IMR-90 (cell line): Measurements from ENCODE around the gene DHRS12. TPM values are rescaled to one million over a fixed set of nuclear protein-coding genes. Genes with fewer than 3 reads are reported as not detected.

Source experiments
- ATAC-seq: fragments of 200-7000 bp; cut with Tn5 transposase; 2 replicates; pipeline ENCODE4 v1.9.1; 2020; ENCODE audit warnings: low read depth, mild to moderate bottlenecking, moderate library complexity
- BruUV-seq: library from RNA; stranded (reverse); fragments of 400-500 nt; replicated peaks from 2 replicates; lab custom pipeline; 2021; lab: Mats Ljungman, UMichigan
- CTCF ChIA-PET: fragments of 300-600 bp; formaldehyde crosslinking; extraction: SDS; loops from one replicate; lab custom pipeline; 2021; ENCODE audit warnings: antibody characterized with exemption; lab: Yijun Ruan, JAX
- POLR2A ChIA-PET: fragments of 300-600 bp; sonication (Branson Sonifier 250); formaldehyde crosslinking; loops from one replicate; lab custom pipeline; 2022; ENCODE audit warnings: antibody characterized with exemption; ENCODE audit not compliant: unreplicated experiment; lab: Charles Lee
- DNase-seq: peaks from one replicate; pipeline ENCODE4 v3.0.0; 2013
- H2AFZ ChIP-seq: replicated peaks from 2 replicates; pipeline ENCODE3; 2013; ENCODE audit warnings: low read length, mild to moderate bottlenecking; ENCODE audit not compliant: poor library complexity
- H2AK5ac ChIP-seq: 2 replicates; pipeline ENCODE4 v1.6.1; 2013; ENCODE audit warnings: low read depth, low read length, inconsistent platforms
- H2AK9ac ChIP-seq: replicated peaks from 2 replicates; pipeline ENCODE3; 2013; ENCODE audit warnings: mild to moderate bottlenecking, low read depth, low read length, moderate library complexity; ENCODE audit not compliant: poor library complexity
- H2BK120ac ChIP-seq: 2 replicates; pipeline ENCODE4 v1.6.1; 2013; ENCODE audit warnings: low read depth, low read length, inconsistent platforms
- H2BK15ac ChIP-seq: 3 replicates; pipeline ENCODE4 v1.6.1; 2013; ENCODE audit warnings: low read depth, low read length, inconsistent platforms
- H2BK20ac ChIP-seq: 2 replicates; pipeline ENCODE4 v1.6.1; 2013; ENCODE audit warnings: low read depth, mild to moderate bottlenecking, inconsistent platforms, low read length, moderate library complexity
- H2BK5ac ChIP-seq: 2 replicates; pipeline ENCODE4 v1.6.1; 2013; ENCODE audit warnings: mild to moderate bottlenecking, low read depth, low read length, inconsistent platforms; ENCODE audit not compliant: poor library complexity, severe bottlenecking
- H3K14ac ChIP-seq: replicated peaks from 2 replicates; pipeline ENCODE4 v1.6.1; 2013; ENCODE audit warnings: low read depth, low read length, inconsistent platforms
- H3K18ac ChIP-seq: 2 replicates; pipeline ENCODE4 v1.6.1; 2013; ENCODE audit warnings: low read depth, low read length, control low read depth
- H3K23ac ChIP-seq: 2 replicates; pipeline ENCODE4 v1.6.1; 2013; ENCODE audit warnings: low read depth, low read length, inconsistent platforms
- H3K27ac ChIP-seq: 2 replicates; pipeline ENCODE4 v1.5.1; 2013; ENCODE audit warnings: mild to moderate bottlenecking, control low read depth, low read length; ENCODE audit not compliant: insufficient read depth
- H3K27me3 ChIP-seq: 2 replicates; pipeline ENCODE4 v1.6.1; 2013; ENCODE audit warnings: low read length; ENCODE audit not compliant: control insufficient read depth, insufficient read depth
- H3K36me3 ChIP-seq: 2 replicates; pipeline ENCODE4 v1.6.1; 2013; ENCODE audit warnings: low read length, mixed read lengths; ENCODE audit not compliant: control insufficient read depth, insufficient read depth
- H3K4ac ChIP-seq: 2 replicates; pipeline ENCODE4 v1.6.1; 2013; ENCODE audit warnings: low read depth, low read length, inconsistent platforms
- H3K4me1 ChIP-seq: 2 replicates; pipeline ENCODE4 v1.6.1; 2013; ENCODE audit warnings: low read length, mixed read lengths; ENCODE audit not compliant: control insufficient read depth, insufficient read depth
- H3K4me2 ChIP-seq: 2 replicates; pipeline ENCODE4 v1.6.1; 2013; ENCODE audit warnings: low read depth, mild to moderate bottlenecking, control low read depth, low read length, moderate library complexity
- H3K4me3 ChIP-seq: 2 replicates; pipeline ENCODE4 v1.5.1; 2013; ENCODE audit warnings: low read depth, mild to moderate bottlenecking, control low read depth, low read length, moderate library complexity; ENCODE audit not compliant: insufficient read depth
- H3K56ac ChIP-seq: 2 replicates; pipeline ENCODE4 v1.6.1; 2013; ENCODE audit warnings: low read length, inconsistent platforms; ENCODE audit not compliant: insufficient read depth; ENCODE audit errors: extremely low read depth
- H3K79me1 ChIP-seq, 2 experiments: 2 replicates each; pipeline ENCODE4 v1.6.1; 2013; ENCODE audit warnings: low read length in 2 of 2, inconsistent platforms in 1 of 2, low read depth in 1 of 2
- H3K9ac ChIP-seq: 2 replicates; pipeline ENCODE4 v1.6.1; 2013; ENCODE audit warnings: low read depth, low read length, control low read depth
- H3K9me1 ChIP-seq: 2 replicates; pipeline ENCODE4 v1.6.1; 2013; ENCODE audit warnings: low read length, inconsistent platforms; ENCODE audit not compliant: insufficient read depth
- H3K9me3 ChIP-seq: 2 replicates; pipeline ENCODE4 v1.6.1; 2013; ENCODE audit warnings: low read length; ENCODE audit not compliant: control insufficient read depth, insufficient read depth
- H4K20me1 ChIP-seq: 2 replicates; pipeline ENCODE4 v1.6.1; 2013; ENCODE audit warnings: low read length, inconsistent platforms; ENCODE audit not compliant: insufficient read depth
- H4K5ac ChIP-seq: 2 replicates; pipeline ENCODE4 v1.6.1; 2013; ENCODE audit warnings: mild to moderate bottlenecking, low read depth, low read length, control low read depth
- H4K8ac ChIP-seq, 2 experiments: 2 replicates each; pipeline ENCODE4 v1.6.1; 2013; ENCODE audit warnings: low read depth in 2 of 2, low read length in 2 of 2, control low read depth in 1 of 2, inconsistent platforms in 1 of 2
- H4K91ac ChIP-seq: 2 replicates; pipeline ENCODE4 v1.6.1; 2013; ENCODE audit warnings: low read depth, low read length, inconsistent platforms; ENCODE audit not compliant: insufficient read depth
- BHLHE40 ChIP-seq: fragments of 150-350 bp; IDR thresholded peaks from 2 replicates; pipeline ENCODE4 v1.6.1; 2016; ENCODE audit warnings: mild to moderate bottlenecking, low read depth, low read length
- CEBPB ChIP-seq: IDR thresholded peaks from 2 replicates; pipeline ENCODE4 v1.6.1; 2012; ENCODE audit warnings: low read depth, low read length, improper control_type of control experiment
- CHD1 ChIP-seq: IDR thresholded peaks from 2 replicates; pipeline ENCODE4 v1.6.1; 2012; ENCODE audit warnings: low read depth, low read length, improper control_type of control experiment
- CTCF ChIP-seq: conservative IDR thresholded peaks from 2 replicates; pipeline ENCODE4 v1.5.1; 2012; ENCODE audit warnings: mild to moderate bottlenecking, low read depth, low read length, improper control_type of control experiment
- ELK1 ChIP-seq: fragments of 150-350 bp; IDR thresholded peaks from 2 replicates; pipeline ENCODE4 v1.6.1; 2016; ENCODE audit warnings: low read depth, mild to moderate bottlenecking, low read length, moderate library complexity, borderline replicate concordance
- FOS ChIP-seq: fragments of 150-350 bp; IDR thresholded peaks from 2 replicates; pipeline ENCODE4 v1.6.1; 2016; ENCODE audit warnings: low read depth, low read length
- MAFK ChIP-seq: IDR thresholded peaks from 2 replicates; pipeline ENCODE4 v1.6.1; 2012; ENCODE audit warnings: low read depth, low read length, improper control_type of control experiment
- MAZ ChIP-seq: IDR thresholded peaks from 2 replicates; pipeline ENCODE4 v1.6.1; 2012; ENCODE audit warnings: low read depth, mild to moderate bottlenecking, low read length, improper control_type of control experiment, moderate library complexity, borderline replicate concordance
- MXI1 ChIP-seq: IDR thresholded peaks from 2 replicates; pipeline ENCODE4 v1.6.1; 2012; ENCODE audit warnings: low read depth, mild to moderate bottlenecking, low read length, moderate library complexity, borderline replicate concordance
- NFE2L2 ChIP-seq: fragments of 150-350 bp; IDR thresholded peaks from 2 replicates; pipeline ENCODE4 v1.6.1; 2016; ENCODE audit warnings: low read depth, mild to moderate bottlenecking, low read length
- POLR2A ChIP-seq: IDR thresholded peaks from 2 replicates; pipeline ENCODE4 v1.6.1; 2012; ENCODE audit warnings: mild to moderate bottlenecking, low read depth, low read length
- RAD21 ChIP-seq: IDR thresholded peaks from 2 replicates; pipeline ENCODE4 v1.6.1; 2012; ENCODE audit warnings: low read length, improper control_type of control experiment
- RCOR1 ChIP-seq: IDR thresholded peaks from 2 replicates; pipeline ENCODE4 v1.6.1; 2012; ENCODE audit warnings: mild to moderate bottlenecking, low read length, improper control_type of control experiment; ENCODE audit not compliant: insufficient replicate concordance
- RFX5 ChIP-seq: IDR thresholded peaks from 2 replicates; pipeline ENCODE4 v1.8.0; 2012; ENCODE audit warnings: low read depth, mild to moderate bottlenecking, low read length, moderate library complexity
- SMC3 ChIP-seq: fragments of 150-350 bp; IDR thresholded peaks from 2 replicates; pipeline ENCODE4 v1.6.1; 2016; ENCODE audit warnings: low read depth, mild to moderate bottlenecking, antibody characterized with exemption, low read length, moderate library complexity
- USF2 ChIP-seq: fragments of 150-350 bp; IDR thresholded peaks from 2 replicates; pipeline ENCODE4 v1.6.1; 2017; ENCODE audit warnings: mild to moderate bottlenecking, antibody characterized with exemption, low read length, low read depth
- WGBS, 2 experiments: methylation state at CpG; one replicate each; pipeline versions ENCODE4 v1.1.5 to v1.1.7; 2013; ENCODE audit warnings: missing lambda C conversion rate in 2 of 2; ENCODE audit not compliant: insufficient read length in 1 of 2; ENCODE audit errors: extremely low coverage in 2 of 2; 5-methylcytosine and 5-hydroxymethylcytosine counted together
- dilution Hi-C: fragments of 300-500 bp; cut with HindIII; formaldehyde crosslinking; loops from one replicate; pipeline ENCODE4 v1.14.3; 2018; ENCODE audit warnings: low sequenced_read_pairs; ENCODE audit not compliant: unreplicated experiment
- in situ Hi-C: fragments of 300-500 bp; cut with MboI; formaldehyde crosslinking; loops from 3 replicates; pipeline ENCODE4 v1.14.3; 2019; ENCODE audit warnings: low sequenced_read_pairs, inconsistent platforms, mixed read lengths
- intact Hi-C: fragments of 100-400 bp; cut with micrococcal nuclease; formaldehyde crosslinking; loops from 2 replicates; pipeline ENCODE4 v1.10.0; 2022
- polyA plus RNA-seq, 3 experiments: library from polyadenylated mRNA; depleted of rRNA; stranded (reverse); fragments of >200 nt; gene quantifications; 2 replicates each; pipeline ENCODE4 v1.2.3, GENCODE V29; 2012; ENCODE audit warnings: low replicate concordance in 1 of 3
- total RNA-seq: library from RNA; depleted of rRNA; stranded (reverse); fragments of >200 nt; gene quantifications from 2 replicates; pipeline ENCODE4 v1.2.3, GENCODE V29; 2012

The DHRS12 gene
- total and polyA plus RNA-seq, 2 of the 4 experiments (the other 2 are of a cell fraction) = 1.3 to 1.6 TPM

- Histone ChIP-seq H4K91ac (no peak overlapping the region), H3K4me3 (no peak overlapping the region), H2BK120ac (no peak overlapping the region), H2AK9ac (no peak overlapping the region), H3K9me3 (no peaks in the 10 kb centered on the region), H3K27ac (no peak overlapping the region), H3K27me3 (no peaks in the 10 kb centered on the region), H3K9me1 (peaks cover 4% of the 10 kb centered on the region; the same call in 1 of the 2 replicates), H2AFZ (no peak overlapping the region), H4K8ac (no peak overlapping the region), H3K23ac (no peak overlapping the region), H3K36me3 (no peaks in the 10 kb centered on the region), H3K4ac (no peak overlapping the region), H3K4me1 (peaks cover 4% of the 10 kb centered on the region), H4K5ac (no peak overlapping the region), H2BK20ac (no peak overlapping the region), H2BK15ac (no peak overlapping the region), H3K14ac (no peak overlapping the region), H3K79me1 (peaks cover 0 to 9% of the 10 kb centered on the region in 2 experiments; a peak in 1 of 4 replicates), H3K18ac (no peak overlapping the region), H3K4me2 (no peak overlapping the region), H3K9ac (no peak overlapping the region), H4K20me1 (no peaks in the 10 kb centered on the region), H3K56ac (no peak overlapping the region), H2AK5ac (no peak overlapping the region), H2BK5ac (no peak overlapping the region)
- in situ Hi-C loops (no loop called here), intact Hi-C loops (loop anchor here (10.0 kb wide), 1 partner anchor 582 kb away; the partner anchor contains the start of gene FAM124A), dilution Hi-C loops (no loop called here)
- ChIA-PET POLR2A (no interaction called here), CTCF (no interaction called here)
- peak; percentile 34 for DNase-seq
- no peak for ATAC-seq
- no TSS peak for BruUV-seq
- WGBS, 2 experiments = no CpG with 5 or more reads among the region's 2 CpGs
- no peak for TF ChIP-seq MAFK
- no peak for TF ChIP-seq RCOR1
- no peak for TF ChIP-seq FOS
- TF ChIP-seq USF2 = no peak
- TF ChIP-seq ELK1 = no peak
- TF ChIP-seq RAD21 = no peak
- TF ChIP-seq RFX5 = no peak
- no peak for TF ChIP-seq POLR2A
- TF ChIP-seq NFE2L2 = no peak
- no peak for TF ChIP-seq MAZ
- TF ChIP-seq MXI1 = no peak
- TF ChIP-seq CHD1 = no peak
- no peak for TF ChIP-seq SMC3
- no peak for TF ChIP-seq CEBPB
- no peak for TF ChIP-seq CTCF
- no peak for TF ChIP-seq BHLHE40
Observed at GRCh38 chr13:51806566-51806965, 2.6 kb upstream of the DHRS12 start.
